Fibroblast of lung (primary cell): ENCODE results near the gene MAP2K5. TPM values are rescaled to one million over a fixed set of nuclear protein-coding genes. Genes with fewer than 3 reads are reported as not detected.

Experiments
- DNase-seq, 2 donors: peaks; one replicate each; pipeline versions ENCODE4 v3.0.0 to v3.0.0-alpha.2; 2010; ENCODE audit warnings: low read depth in 2 of 2
- H2AFZ ChIP-seq: 2 replicates; pipeline ENCODE4 v1.5.1; 2012; ENCODE audit warnings: low read length, control low read depth, inconsistent platforms
- H3K27ac ChIP-seq: 2 replicates; pipeline ENCODE4 v1.5.1; 2011; ENCODE audit warnings: low read length, control low read depth; ENCODE audit not compliant: insufficient read depth
- H3K27me3 ChIP-seq: 2 replicates; pipeline ENCODE4 v1.5.1; 2011; ENCODE audit warnings: mild to moderate bottlenecking, low read length; ENCODE audit not compliant: control insufficient read depth, insufficient read depth
- H3K36me3 ChIP-seq: 2 replicates; pipeline ENCODE4 v1.5.1; 2011; ENCODE audit warnings: low read length; ENCODE audit not compliant: control insufficient read depth, insufficient read depth
- H3K4me1 ChIP-seq: 2 replicates; pipeline ENCODE4 v1.5.1; 2011; ENCODE audit warnings: low read length; ENCODE audit not compliant: control insufficient read depth, insufficient read depth; ENCODE audit errors: extremely low read depth
- H3K4me2 ChIP-seq: 2 replicates; pipeline ENCODE4 v1.5.1; 2011; ENCODE audit warnings: low read length, control low read depth; ENCODE audit not compliant: insufficient read depth; ENCODE audit errors: extremely low read depth
- H3K4me3 ChIP-seq, 4 experiments: fragments of 200-600 bp in 1 of 4; sonication (generic) in 1 of 4; replicated peaks in 1 of 4; 2 replicates each; pipeline ENCODE4 v1.5.1; 2011 to 2016; ENCODE audit warnings: low read length in 4 of 4, low read depth in 3 of 4, mild to moderate bottlenecking in 3 of 4, control low read depth in 2 of 4, inconsistent platforms in 1 of 4, mixed read lengths in 1 of 4; ENCODE audit not compliant: insufficient read depth in 1 of 4; ENCODE audit errors: control extremely low read depth in 1 of 4
- H3K79me2 ChIP-seq: 2 replicates; pipeline ENCODE4 v1.5.1; 2012; ENCODE audit warnings: mild to moderate bottlenecking, low read length, inconsistent platforms; ENCODE audit not compliant: control insufficient read depth, insufficient read depth
- H3K9ac ChIP-seq: 2 replicates; pipeline ENCODE4 v1.5.1; 2011; ENCODE audit warnings: mild to moderate bottlenecking, low read length, control low read depth; ENCODE audit not compliant: insufficient read depth
- H3K9me3 ChIP-seq: 2 replicates; pipeline ENCODE4 v1.5.1; 2012; ENCODE audit warnings: low read depth, low read length; ENCODE audit not compliant: control insufficient read depth, insufficient read depth
- H4K20me1 ChIP-seq: 2 replicates; pipeline ENCODE4 v1.5.1; 2011; ENCODE audit warnings: low read length; ENCODE audit not compliant: control insufficient read depth, insufficient read depth; ENCODE audit errors: extremely low read depth
- CTCF ChIP-seq, 2 donors: IDR thresholded peaks in 1 of 2; conservative IDR thresholded peaks in 1 of 2; 1 replicate in 1 of 2; 2 replicates in 1 of 2; pipeline ENCODE4 v1.5.1; 2011 to 2012; ENCODE audit warnings: low read length in 2 of 2, control low read depth in 1 of 2, inconsistent platforms in 1 of 2, low read depth in 1 of 2, mild to moderate bottlenecking in 1 of 2
- EZH2 ChIP-seq: IDR thresholded peaks from 2 replicates; pipeline ENCODE4 v1.5.1; 2012; ENCODE audit warnings: low read length, control low read depth, mild to moderate bottlenecking; ENCODE audit errors: missing control alignments
- polyA plus RNA-seq, 2 donors: library from polyadenylated mRNA; depleted of rRNA in 1 of 2; stranded (reverse) in 1 of 2; unstranded in 1 of 2; fragments of >200 nt; gene quantifications; 2 replicates each; pipeline ENCODE4 v1.2.1, GENCODE V29; 2011 to 2012; ENCODE audit warnings: missing spikeins in 1 of 2
- total RNA-seq: library from RNA; depleted of rRNA; stranded (reverse); fragments of >200 nt; gene quantifications from 2 replicates; pipeline ENCODE4 v1.2.1, GENCODE V29; 2014

The MAP2K5 gene
- total and polyA plus RNA-seq, 2 donors (not counting 1 experiment from before 2014, with no cell fraction given) = 5.7 to 10.2 TPM

- Histone ChIP-seq H3K79me2 (no peaks in the 10 kb centered on the region), H3K9me3 (no peaks in the 10 kb centered on the region), H3K27me3 (peaks cover 19% of the 10 kb centered on the region), H3K4me1 (peaks cover 11% of the 10 kb centered on the region), H3K36me3 (no peaks in the 10 kb centered on the region), H3K9ac (peak within 1 kb of the TSS; percentile 84), H4K20me1 (no peaks in the 10 kb centered on the region), H3K27ac (peak within 1 kb of the TSS; percentile 79), H3K4me2 (peak within 1 kb of the TSS; percentile 80), H2AFZ (peak within 1 kb of the TSS; percentile 96), H3K4me3 (peak within 1 kb of the TSS; percentile 81 to 93 (median 87))
- TF ChIP-seq CTCF (conservative IDR thresholded peaks at IDR 0.05 in 1 of 2, IDR thresholded peaks at IDR 0.05 in 1 of 2; ENCODE audit: low read depth in 1 of 2, low read length in 2 of 2) = no peak
- no peak for TF ChIP-seq EZH2
- peak; percentile 88 to 95 for DNase-seq
Measured at GRCh38 chr15:67839929-67840748, 297.6 kb downstream of the MAP2K5 start, which contains the start of gene RNU6-1. Gene RNU6-1 (minus strand): TSS chr15:67840045.

- H2AFZ ChIP-seq = peak overlapping the region; percentile 96
- H4K20me1 ChIP-seq = no peaks in the 10 kb centered on the region
- H3K9me3 ChIP-seq = no peaks in the 10 kb centered on the region
- no peaks in the 10 kb centered on the region for H3K36me3 ChIP-seq
- H3K79me2 ChIP-seq = no peaks in the 10 kb centered on the region
- peaks cover 11% of the 10 kb centered on the region for H3K4me1 ChIP-seq
- H3K27ac ChIP-seq = peak overlapping the region; percentile 79
- H3K4me2 ChIP-seq = peak overlapping the region; percentile 80
- H3K27me3 ChIP-seq = peaks cover 12% of the 10 kb centered on the region
- TF ChIP-seq CTCF (conservative IDR thresholded peaks at IDR 0.05 in 1 of 2, IDR thresholded peaks at IDR 0.05 in 1 of 2; ENCODE audit: low read depth in 1 of 2, low read length in 2 of 2) = no peak
- no peak for TF ChIP-seq EZH2
- peak overlapping the region; percentile 81 to 93 (median 87) for H3K4me3 ChIP-seq
- DNase-seq = peak; percentile 55 to 58
- peak overlapping the region; percentile 84 for H3K9ac ChIP-seq
Measured at GRCh38 chr15:67840749-67841512, 298.4 kb downstream of the MAP2K5 start.

- Histone ChIP-seq H3K4me1 (peaks cover 11% of the 10 kb centered on the region), H3K4me2 (peak overlapping the region; percentile 80), H3K4me3 (peak overlapping the region in 2 of 4 experiments; percentile 89 to 93), H3K9ac (no peak overlapping the region), H3K9me3 (no peaks in the 10 kb centered on the region), H4K20me1 (no peaks in the 10 kb centered on the region), H3K27me3 (peaks cover 10% of the 10 kb centered on the region), H3K36me3 (no peaks in the 10 kb centered on the region), H3K79me2 (no peaks in the 10 kb centered on the region), H3K27ac (no peak overlapping the region), H2AFZ (no peak overlapping the region)
- TF ChIP-seq CTCF (conservative IDR thresholded peaks at IDR 0.05 in 1 of 2, IDR thresholded peaks at IDR 0.05 in 1 of 2; ENCODE audit: low read depth in 1 of 2, low read length in 2 of 2) (no peak), EZH2 (no peak)
- no peak for DNase-seq
Measured at GRCh38 chr15:67841513-67841762, 298.9 kb downstream of the MAP2K5 start.
